NCI-H1092 treated with DMSO at 0.1 percent for 48 hours (cell line): ENCODE results near the gene ZNF800.

Experiments
- DNase-seq: peaks from one replicate; lab custom pipeline; 2025; lab: John Stamatoyannopoulos, UW

ZNF800 gene

GRCh38 chr7:127390186-127390816 is 2.2 kb downstream of the ZNF800 start:
- no peak for DNase-seq

DNA sequence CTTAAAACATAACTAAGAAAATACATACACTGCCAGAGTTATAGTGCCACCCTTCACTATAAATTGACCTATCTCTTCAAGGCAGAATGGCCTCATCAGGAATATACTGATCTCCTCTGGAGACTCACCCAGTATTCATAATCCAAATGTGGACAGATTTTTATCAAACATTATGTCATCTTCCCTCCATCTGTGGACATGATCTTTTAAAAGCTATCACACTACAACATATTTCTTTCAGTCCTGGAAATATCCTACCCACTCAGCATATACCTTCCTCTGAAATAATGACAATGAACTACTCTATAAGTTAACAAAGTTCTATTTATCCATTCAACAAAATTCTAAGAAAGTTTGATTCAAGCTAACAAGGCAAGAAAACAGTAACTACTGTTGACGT is 3.2 kb downstream of the ZNF800 start:
- no peak for DNase-seq

DNA sequence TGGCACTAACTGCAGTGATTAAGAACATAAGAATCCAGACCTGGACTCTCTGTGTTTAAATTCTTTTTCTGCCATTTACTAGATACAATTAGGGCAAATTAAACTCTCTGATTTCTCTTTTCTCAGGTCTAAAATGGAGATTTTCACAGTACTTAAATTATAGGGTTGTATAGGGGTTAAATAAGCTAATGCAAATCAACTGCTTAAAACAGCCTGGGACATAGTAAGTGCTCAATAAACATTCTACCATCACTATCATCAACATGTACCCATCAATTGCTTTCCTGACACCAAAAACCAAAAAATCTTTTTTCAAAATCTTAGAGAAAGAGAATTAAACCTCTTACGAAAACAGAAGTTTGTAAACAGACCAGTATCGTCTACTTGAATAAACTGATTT is 4.5 kb downstream of the ZNF800 start:
- DNase-seq = no peak

DNA sequence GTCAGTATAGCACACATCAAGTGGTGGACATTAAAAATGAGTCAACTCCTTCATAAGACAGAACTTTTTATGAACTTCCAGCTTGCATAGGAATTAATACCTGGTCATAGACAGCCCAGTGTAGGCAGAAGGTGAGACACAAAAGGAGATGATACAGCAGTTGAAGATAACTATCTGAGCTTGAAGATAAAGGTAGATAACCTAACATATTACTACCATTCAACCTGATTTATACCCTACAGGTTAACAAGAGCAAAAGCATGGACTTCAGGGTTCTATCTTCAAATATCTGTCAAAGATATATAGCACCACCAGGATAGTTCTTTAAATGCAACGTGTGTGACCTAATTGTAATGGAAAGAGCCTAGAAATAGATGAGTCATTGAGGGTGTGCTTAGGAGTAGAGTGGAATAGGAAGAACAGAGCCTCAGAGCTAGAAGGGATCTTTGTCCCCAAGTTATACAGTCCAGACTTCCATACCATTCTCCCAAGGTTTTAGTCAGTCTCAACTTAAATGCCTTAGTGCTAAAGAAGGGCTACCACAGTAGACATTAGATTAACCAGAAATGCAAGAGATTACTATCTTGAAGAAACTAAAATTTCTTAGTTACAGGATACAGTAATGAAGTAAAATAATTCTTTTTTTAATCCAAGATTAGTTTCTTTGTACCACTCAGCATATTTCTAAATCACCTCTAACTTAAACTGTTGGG is 9.2 kb downstream of the ZNF800 start:
- DNase-seq = no peak

- no peak for DNase-seq
Measured at GRCh38 chr7:127382301-127383085, 10.0 kb downstream of the ZNF800 start.

GRCh38 chr7:127380479-127380878 is 12.0 kb downstream of the ZNF800 start:
- no peak for DNase-seq

- no peak for DNase-seq
Measured at GRCh38 chr7:127379642-127380041, 12.9 kb downstream of the ZNF800 start.

DNA sequence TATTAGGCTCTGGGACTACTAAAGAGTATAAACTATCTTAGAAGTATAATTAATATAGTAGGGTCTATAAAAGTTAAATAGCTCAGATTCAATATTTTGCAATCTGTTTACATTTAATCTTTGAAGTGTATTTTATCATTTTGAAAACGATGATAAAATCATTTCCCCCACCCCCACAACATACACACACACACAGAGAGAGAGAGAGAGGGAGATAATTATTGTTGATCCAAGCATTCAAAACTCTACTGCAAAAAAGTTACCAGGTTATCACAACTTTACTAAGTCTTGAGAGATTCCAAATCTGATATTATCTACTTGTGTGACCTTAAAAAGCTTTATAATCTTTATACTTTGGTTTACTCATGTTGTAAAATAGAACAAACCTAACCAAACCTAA is 14.0 kb downstream of the ZNF800 start:
- no peak for DNase-seq

- DNase-seq = no peak
Measured at GRCh38 chr7:127377425-127377824, 15.1 kb downstream of the ZNF800 start.

- no peak for DNase-seq
Measured at GRCh38 chr7:127375631-127376030, 16.9 kb downstream of the ZNF800 start.

- no peak for DNase-seq
Measured at GRCh38 chr7:127367679-127368078, 24.8 kb downstream of the ZNF800 start.

DNA sequence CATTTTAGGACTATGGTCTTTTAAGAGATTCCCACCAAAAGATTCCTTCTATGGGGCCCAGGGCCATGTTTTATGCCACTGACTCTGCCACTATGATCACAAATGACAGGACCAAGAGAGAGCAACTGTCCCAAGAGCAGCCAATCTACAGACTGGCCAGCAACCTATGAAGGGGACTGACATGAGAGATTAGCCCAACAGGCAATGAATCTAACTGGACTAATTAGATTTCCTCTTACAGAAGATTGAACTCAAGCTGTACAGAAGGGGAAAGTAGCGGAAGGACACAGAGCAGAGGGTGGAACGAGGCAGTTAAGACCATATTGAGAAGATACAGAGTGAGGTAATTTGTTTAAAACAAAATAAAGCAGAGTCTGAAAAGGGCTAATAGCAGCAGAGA is 25.8 kb downstream of the ZNF800 start:
- DNase-seq = no peak

GRCh38 chr7:127365957-127366315 is 26.6 kb downstream of the ZNF800 start:
- no peak for DNase-seq

- DNase-seq = no peak
Measured at GRCh38 chr7:127365164-127365956, 27.1 kb downstream of the ZNF800 start.

GRCh38 chr7:127362364-127363027 is 30.0 kb downstream of the ZNF800 start:
- no peak for DNase-seq

- DNase-seq = no peak
Measured at GRCh38 chr7:127361736-127362135, 30.8 kb downstream of the ZNF800 start.

DNA sequence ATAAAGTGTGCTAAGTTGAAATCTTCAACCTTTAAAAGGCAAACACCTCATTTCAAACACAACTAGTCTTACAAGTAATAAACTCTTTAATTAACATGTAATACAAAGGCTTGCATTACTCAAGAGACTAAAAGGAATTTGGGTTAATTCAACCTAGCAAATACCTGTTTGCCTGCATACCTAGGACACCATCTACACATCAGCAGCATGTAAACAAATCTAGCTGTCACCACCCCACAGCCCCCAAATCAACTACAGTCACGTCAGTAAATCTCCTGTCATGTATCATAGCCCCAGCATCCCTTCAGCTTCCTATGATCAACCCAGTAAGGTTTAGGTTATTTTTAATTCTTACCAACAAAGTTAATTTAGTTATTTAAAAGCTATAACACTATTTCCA is 33.5 kb downstream of the ZNF800 start:
- no peak for DNase-seq

GRCh38 chr7:127353897-127354296 is 38.6 kb downstream of the ZNF800 start:
- DNase-seq = no peak

GRCh38 chr7:127350586-127350985 is 41.9 kb downstream of the ZNF800 start:
- DNase-seq = no peak

DNA sequence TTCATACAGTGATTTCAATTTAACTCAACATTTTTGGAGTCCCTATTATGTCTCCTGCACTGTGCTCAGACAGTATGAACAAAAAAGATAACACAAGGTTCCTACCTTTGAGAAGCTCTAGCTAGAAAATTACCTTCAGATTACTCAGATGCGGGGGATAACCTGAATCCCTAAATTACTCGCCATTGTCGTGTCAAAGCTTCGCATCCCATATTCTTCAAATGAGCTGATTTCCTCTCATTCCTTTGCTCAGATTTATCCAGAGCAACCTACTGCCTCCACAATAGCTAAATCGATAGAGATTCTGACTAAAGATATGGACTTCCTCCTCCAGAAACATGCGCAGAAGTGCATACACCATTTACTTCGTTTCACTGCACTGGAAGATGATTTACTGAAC is 42.6 kb downstream of the ZNF800 start:
- no peak for DNase-seq

DNA sequence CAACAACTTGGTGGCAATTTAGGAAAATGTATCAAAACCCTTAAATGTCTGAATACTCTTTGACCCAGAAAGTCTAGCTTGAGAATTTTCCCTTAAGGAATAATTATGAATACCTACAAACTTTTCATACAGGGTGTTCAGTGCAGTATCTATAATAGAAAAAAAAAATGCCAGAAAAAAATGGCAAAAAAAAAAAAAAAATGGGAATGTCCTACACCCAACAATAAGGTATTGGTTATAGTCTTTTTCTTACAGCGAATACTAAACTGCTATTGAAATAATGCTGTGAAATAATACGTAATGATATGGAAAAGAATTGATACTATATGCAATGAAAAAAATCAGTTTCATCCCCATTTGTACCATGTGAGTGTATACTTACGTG is 44.3 kb downstream of the ZNF800 start:
- DNase-seq = no peak
